GM23338 (cell line): ENCODE results near the gene TGFBR3. TPM values are rescaled to one million over a fixed set of nuclear protein-coding genes. Genes with fewer than 3 reads are reported as not detected.

ENCODE experiments used
- ATAC-seq: fragments of 200-7000 bp; cut with Tn5 transposase; 3 replicates; pipeline ENCODE4 v1.9.1; 2020
- DNase-seq: peaks from one replicate; pipeline ENCODE4 v3.0.0-alpha.2; 2015; ENCODE audit warnings: low spot score
- H2AFZ ChIP-seq: fragments of 200-600 bp; sonication (generic); 2 replicates; pipeline ENCODE4 v1.8.0; 2016; ENCODE audit warnings: antibody characterized with exemption, mild to moderate bottlenecking, moderate library complexity
- H3F3A ChIP-seq: fragments of 200-600 bp; sonication (generic); replicated peaks from 2 replicates; pipeline ENCODE4 v1.8.0; 2017; ENCODE audit warnings: antibody characterized with exemption, mixed run types, low read depth
- H3K27ac ChIP-seq: fragments of 200-600 bp; sonication (generic); 2 replicates; pipeline ENCODE4 v1.6.1; 2016; ENCODE audit warnings: low read depth
- H3K27me3 ChIP-seq: fragments of 200-600 bp; sonication (generic); 2 replicates; pipeline ENCODE4 v1.8.0; 2016; ENCODE audit warnings: mild to moderate bottlenecking, mixed run types, moderate library complexity; ENCODE audit not compliant: insufficient read depth
- H3K36me3 ChIP-seq: fragments of 200-600 bp; sonication (generic); 2 replicates; pipeline ENCODE4 v1.8.0; 2016; ENCODE audit warnings: mild to moderate bottlenecking; ENCODE audit not compliant: insufficient read depth
- H3K4me1 ChIP-seq: fragments of 200-600 bp; sonication (generic); 2 replicates; pipeline ENCODE4 v1.8.0; 2016; ENCODE audit warnings: mild to moderate bottlenecking, moderate library complexity; ENCODE audit not compliant: insufficient read depth
- H3K4me2 ChIP-seq: fragments of 200-600 bp; sonication (generic); 2 replicates; pipeline ENCODE4 v1.7.1; 2017; ENCODE audit warnings: mixed run types
- H3K4me3 ChIP-seq: fragments of 200-600 bp; sonication (generic); 2 replicates; pipeline ENCODE4 v1.6.1; 2016; ENCODE audit warnings: mixed run types
- H3K79me2 ChIP-seq: fragments of 200-600 bp; sonication (generic); replicated peaks from 2 replicates; pipeline ENCODE4 v1.8.0; 2017; ENCODE audit warnings: mild to moderate bottlenecking; ENCODE audit not compliant: insufficient read depth
- H3K9me2 ChIP-seq: fragments of 200-600 bp; sonication (generic); 2 replicates; pipeline ENCODE4 v1.8.0; 2017; ENCODE audit not compliant: insufficient read depth
- H4K20me1 ChIP-seq: fragments of 200-600 bp; sonication (generic); replicated peaks from 2 replicates; pipeline ENCODE4 v1.8.0; 2017; ENCODE audit warnings: mild to moderate bottlenecking; ENCODE audit not compliant: insufficient read depth
- H3K27ac Mint-ChIP-seq: 2 replicates; pipeline ENCODE4 v1.8.0; 2020; ENCODE audit warnings: inconsistent platforms, mild to moderate bottlenecking, moderate library complexity, mixed read lengths
- H3K27me3 Mint-ChIP-seq: 3 replicates; pipeline ENCODE4 v1.8.0; 2022; ENCODE audit warnings: low read depth, mild to moderate bottlenecking, moderate library complexity, mixed read lengths, inconsistent platforms; ENCODE audit not compliant: insufficient read depth, poor library complexity
- H3K36me3 Mint-ChIP-seq: 3 replicates; pipeline ENCODE4 v1.8.0; 2021; ENCODE audit warnings: low read depth, mild to moderate bottlenecking, inconsistent platforms, moderate library complexity, mixed read lengths
- H3K4me1 Mint-ChIP-seq: 3 replicates; pipeline ENCODE4 v1.8.0; 2020; ENCODE audit warnings: mild to moderate bottlenecking, inconsistent platforms, mixed read lengths
- H3K4me3 Mint-ChIP-seq: 3 replicates; pipeline ENCODE4 v1.8.0; 2021; ENCODE audit warnings: moderate library complexity, mild to moderate bottlenecking, inconsistent platforms, mixed read lengths
- H3K9me3 Mint-ChIP-seq: 3 replicates; pipeline ENCODE4 v1.8.0; 2020; ENCODE audit warnings: moderate library complexity, mild to moderate bottlenecking, inconsistent platforms, mixed read lengths
- CREB1 ChIP-seq: fragments of 250-450 bp; sonication (Bioruptor Pico); IDR thresholded peaks from 2 replicates; pipeline ENCODE4 v1.5.0; 2020; ENCODE audit warnings: low read depth, mild to moderate bottlenecking, moderate library complexity
- EZH2 ChIP-seq: fragments of 200-600 bp; sonication (generic); IDR thresholded peaks from one replicate; pipeline ENCODE4 v1.8.0; 2017; ENCODE audit warnings: antibody characterized with exemption, mild to moderate bottlenecking, low read depth; ENCODE audit not compliant: unreplicated experiment
- JUNB ChIP-seq: IDR thresholded peaks from one replicate; pipeline ENCODE4 v1.6.1; 2016; ENCODE audit warnings: antibody characterized with exemption; ENCODE audit not compliant: unreplicated experiment
- NANOG ChIP-seq: IDR thresholded peaks from 2 replicates; pipeline ENCODE4 v1.6.1; 2016; ENCODE audit warnings: antibody characterized with exemption, borderline replicate concordance
- ZNF114 ChIP-seq: fragments of 250-450 bp; sonication (Bioruptor Pico); IDR thresholded peaks from 2 replicates; pipeline ENCODE4 v1.5.0; 2020; ENCODE audit warnings: mild to moderate bottlenecking, moderate library complexity
- ZNF331 ChIP-seq: fragments of 250-450 bp; sonication (Bioruptor Pico); IDR thresholded peaks from 2 replicates; pipeline ENCODE4 v1.5.0; 2020; ENCODE audit warnings: low read depth, mild to moderate bottlenecking, moderate library complexity
- polyA plus RNA-seq: library from polyadenylated mRNA; unstranded; fragments of >200 nt; fragmentation: Nextera tagmentation; extraction: Ambion mirVana; gene quantifications from 2 replicates; pipeline ENCODE4 v1.2.1, GENCODE V29; 2016
- total RNA-seq: library from RNA; depleted of rRNA; stranded (reverse); fragments of >200 nt; shearing (Covaris generic); gene quantifications from 2 replicates; pipeline ENCODE4 v1.2.3, GENCODE V29; 2014
- TF ChIP-seq, protein P1 (sequence below): IDR thresholded peaks from 2 replicates; pipeline ENCODE4 v1.6.1; 2016; ENCODE audit warnings: antibody characterized with exemption
- TF ChIP-seq, protein P2 (sequence below), 2 experiments: fragments of 200-600 bp in 1 of 2; sonication (generic) in 1 of 2; conservative IDR thresholded peaks; 2 replicates each; pipeline versions ENCODE4 v1.5.1 to v1.6.1; 2016 to 2017; ENCODE audit warnings: antibody characterized with exemption in 2 of 2, low read depth in 2 of 2, mild to moderate bottlenecking in 2 of 2, moderate library complexity in 1 of 2
- TF ChIP-seq, protein P3 (sequence below): IDR thresholded peaks from one replicate; pipeline ENCODE4 v1.6.1; 2018; ENCODE audit warnings: antibody characterized with exemption; ENCODE audit not compliant: unreplicated experiment

The TGFBR3 gene
- total and polyA plus RNA-seq, 2 experiments from 2014 or later, result 1.7 to 2.9 TPM

DNA sequence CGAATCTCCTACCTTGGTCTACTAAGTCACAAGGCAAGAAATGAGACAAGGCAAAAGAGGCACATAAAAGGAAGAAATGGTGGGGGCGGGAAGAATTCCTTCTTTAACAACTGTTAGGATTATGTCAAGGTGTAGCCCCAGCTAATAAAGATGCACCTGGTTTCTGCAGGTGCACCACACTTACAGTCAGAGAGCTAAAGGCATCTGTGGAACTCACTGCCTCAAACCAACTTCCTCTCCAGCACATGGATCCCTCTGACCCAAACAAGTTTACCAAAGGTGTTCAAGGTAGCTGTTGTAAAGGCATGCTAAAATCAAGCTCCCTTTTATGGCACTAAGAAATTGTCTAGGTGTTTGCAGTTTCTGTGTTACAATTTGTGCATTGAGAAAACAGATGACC is 38.1 kb downstream of the TGFBR3 start:
- no peaks in the 10 kb centered on the region for H4K20me1 ChIP-seq
- no peaks in the 10 kb centered on the region for H3K79me2 ChIP-seq
- Mint-ChIP-seq H3K4me1 (no peaks in the 10 kb centered on the region; the same call in none of the 3 replicates), H3K27ac (no peak overlapping the region), H3K4me3 (no peak overlapping the region), H3K9me3 (no peaks in the 10 kb centered on the region), H3K36me3 (no peaks in the 10 kb centered on the region), H3K27me3 (peaks cover 2% of the 10 kb centered on the region)
- H2AFZ ChIP-seq, result no peak overlapping the region
- no peaks in the 10 kb centered on the region for H3F3A ChIP-seq
- DNase-seq (peak; percentile 7), ATAC-seq (no peak)
- H3K27me3 ChIP-seq, result no peaks in the 10 kb centered on the region
- TF ChIP-seq ZNF114 (no peak), CREB1 (CRISPR knock-in tag) (no peak), NANOG (no peak)
- no peaks in the 10 kb centered on the region for H3K36me3 ChIP-seq
- H3K9me2 ChIP-seq, result no peaks in the 10 kb centered on the region
- H3K4me1 ChIP-seq, result no peaks in the 10 kb centered on the region
- H3K4me3 ChIP-seq, result no peak overlapping the region
- no peak overlapping the region for H3K4me2 ChIP-seq
- no peak overlapping the region for H3K27ac ChIP-seq

DNA sequence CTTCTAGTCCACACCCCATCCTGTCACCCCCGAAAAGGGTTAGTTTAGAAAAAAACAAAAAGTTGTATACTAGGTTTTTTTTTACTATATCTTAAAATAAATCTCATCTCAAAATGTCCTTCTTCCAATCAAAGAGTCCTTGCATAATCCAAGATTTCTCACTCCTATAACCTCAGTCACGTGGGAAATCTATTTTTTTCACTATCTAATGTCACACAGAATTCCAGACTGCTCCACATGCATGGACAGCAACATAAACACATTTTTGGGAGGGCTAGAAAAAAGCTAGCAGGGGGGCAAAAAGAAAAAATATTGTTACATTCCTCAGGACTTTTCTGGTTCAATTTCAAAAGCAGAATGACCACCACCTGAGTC is 39.3 kb downstream of the TGFBR3 start:
- TF ChIP-seq ZNF114 (no peak), JUNB (no peak), EZH2 (no peak), ZNF331 (CRISPR knock-in tag) (no peak), CREB1 (CRISPR knock-in tag) (no peak)
- TF ChIP-seq, protein P1, sequence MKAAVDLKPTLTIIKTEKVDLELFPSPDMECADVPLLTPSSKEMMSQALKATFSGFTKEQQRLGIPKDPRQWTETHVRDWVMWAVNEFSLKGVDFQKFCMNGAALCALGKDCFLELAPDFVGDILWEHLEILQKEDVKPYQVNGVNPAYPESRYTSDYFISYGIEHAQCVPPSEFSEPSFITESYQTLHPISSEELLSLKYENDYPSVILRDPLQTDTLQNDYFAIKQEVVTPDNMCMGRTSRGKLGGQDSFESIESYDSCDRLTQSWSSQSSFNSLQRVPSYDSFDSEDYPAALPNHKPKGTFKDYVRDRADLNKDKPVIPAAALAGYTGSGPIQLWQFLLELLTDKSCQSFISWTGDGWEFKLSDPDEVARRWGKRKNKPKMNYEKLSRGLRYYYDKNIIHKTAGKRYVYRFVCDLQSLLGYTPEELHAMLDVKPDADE, result no peak
- TF ChIP-seq, protein P2, sequence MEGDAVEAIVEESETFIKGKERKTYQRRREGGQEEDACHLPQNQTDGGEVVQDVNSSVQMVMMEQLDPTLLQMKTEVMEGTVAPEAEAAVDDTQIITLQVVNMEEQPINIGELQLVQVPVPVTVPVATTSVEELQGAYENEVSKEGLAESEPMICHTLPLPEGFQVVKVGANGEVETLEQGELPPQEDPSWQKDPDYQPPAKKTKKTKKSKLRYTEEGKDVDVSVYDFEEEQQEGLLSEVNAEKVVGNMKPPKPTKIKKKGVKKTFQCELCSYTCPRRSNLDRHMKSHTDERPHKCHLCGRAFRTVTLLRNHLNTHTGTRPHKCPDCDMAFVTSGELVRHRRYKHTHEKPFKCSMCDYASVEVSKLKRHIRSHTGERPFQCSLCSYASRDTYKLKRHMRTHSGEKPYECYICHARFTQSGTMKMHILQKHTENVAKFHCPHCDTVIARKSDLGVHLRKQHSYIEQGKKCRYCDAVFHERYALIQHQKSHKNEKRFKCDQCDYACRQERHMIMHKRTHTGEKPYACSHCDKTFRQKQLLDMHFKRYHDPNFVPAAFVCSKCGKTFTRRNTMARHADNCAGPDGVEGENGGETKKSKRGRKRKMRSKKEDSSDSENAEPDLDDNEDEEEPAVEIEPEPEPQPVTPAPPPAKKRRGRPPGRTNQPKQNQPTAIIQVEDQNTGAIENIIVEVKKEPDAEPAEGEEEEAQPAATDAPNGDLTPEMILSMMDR (conservative IDR thresholded peaks at IDR 0.05; ENCODE audit: low read depth in 2 of 2), result no peak
- TF ChIP-seq, protein P3, sequence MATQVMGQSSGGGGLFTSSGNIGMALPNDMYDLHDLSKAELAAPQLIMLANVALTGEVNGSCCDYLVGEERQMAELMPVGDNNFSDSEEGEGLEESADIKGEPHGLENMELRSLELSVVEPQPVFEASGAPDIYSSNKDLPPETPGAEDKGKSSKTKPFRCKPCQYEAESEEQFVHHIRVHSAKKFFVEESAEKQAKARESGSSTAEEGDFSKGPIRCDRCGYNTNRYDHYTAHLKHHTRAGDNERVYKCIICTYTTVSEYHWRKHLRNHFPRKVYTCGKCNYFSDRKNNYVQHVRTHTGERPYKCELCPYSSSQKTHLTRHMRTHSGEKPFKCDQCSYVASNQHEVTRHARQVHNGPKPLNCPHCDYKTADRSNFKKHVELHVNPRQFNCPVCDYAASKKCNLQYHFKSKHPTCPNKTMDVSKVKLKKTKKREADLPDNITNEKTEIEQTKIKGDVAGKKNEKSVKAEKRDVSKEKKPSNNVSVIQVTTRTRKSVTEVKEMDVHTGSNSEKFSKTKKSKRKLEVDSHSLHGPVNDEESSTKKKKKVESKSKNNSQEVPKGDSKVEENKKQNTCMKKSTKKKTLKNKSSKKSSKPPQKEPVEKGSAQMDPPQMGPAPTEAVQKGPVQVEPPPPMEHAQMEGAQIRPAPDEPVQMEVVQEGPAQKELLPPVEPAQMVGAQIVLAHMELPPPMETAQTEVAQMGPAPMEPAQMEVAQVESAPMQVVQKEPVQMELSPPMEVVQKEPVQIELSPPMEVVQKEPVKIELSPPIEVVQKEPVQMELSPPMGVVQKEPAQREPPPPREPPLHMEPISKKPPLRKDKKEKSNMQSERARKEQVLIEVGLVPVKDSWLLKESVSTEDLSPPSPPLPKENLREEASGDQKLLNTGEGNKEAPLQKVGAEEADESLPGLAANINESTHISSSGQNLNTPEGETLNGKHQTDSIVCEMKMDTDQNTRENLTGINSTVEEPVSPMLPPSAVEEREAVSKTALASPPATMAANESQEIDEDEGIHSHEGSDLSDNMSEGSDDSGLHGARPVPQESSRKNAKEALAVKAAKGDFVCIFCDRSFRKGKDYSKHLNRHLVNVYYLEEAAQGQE, result no peak
- H3K4me3 Mint-ChIP-seq, result no peak overlapping the region
- ATAC-seq (no peak), DNase-seq (no peak)
- no peaks in the 10 kb centered on the region for H3K9me3 Mint-ChIP-seq
- H3K4me3 ChIP-seq, result no peak overlapping the region
- no peaks in the 10 kb centered on the region for H3K4me1 ChIP-seq
- H3K27me3 Mint-ChIP-seq, result peaks cover 2% of the 10 kb centered on the region
- H3K4me1 Mint-ChIP-seq, result no peaks in the 10 kb centered on the region; the same call in none of the 3 replicates
- H3K27ac ChIP-seq, result no peak overlapping the region
- no peaks in the 10 kb centered on the region for H3K27me3 ChIP-seq
- H3K36me3 Mint-ChIP-seq, result no peaks in the 10 kb centered on the region
- no peaks in the 10 kb centered on the region for H3K9me2 ChIP-seq
- no peak overlapping the region for H3K27ac Mint-ChIP-seq
- H2AFZ ChIP-seq, result no peak overlapping the region
- H4K20me1 ChIP-seq, result no peaks in the 10 kb centered on the region
- H3K79me2 ChIP-seq, result no peaks in the 10 kb centered on the region
- no peak overlapping the region for H3K4me2 ChIP-seq
- no peaks in the 10 kb centered on the region for H3K36me3 ChIP-seq
- H3F3A ChIP-seq, result no peaks in the 10 kb centered on the region
